ENCODE results near the gene CDK14. TPM values are rescaled to one million over a fixed set of nuclear protein-coding genes. Genes with fewer than 3 reads are reported as not detected.
A peak's percentile ranks its signal among the peaks of the same experiment; 100 is the strongest.

The CDK14 gene
- total RNA-seq, 1 donor: 41.0 TPM

- no peak for DNase-seq (ENCODE audit: low read depth)
Observed at GRCh38 chr7:91062713-91063112, 466.6 kb downstream of the CDK14 start.

DNA sequence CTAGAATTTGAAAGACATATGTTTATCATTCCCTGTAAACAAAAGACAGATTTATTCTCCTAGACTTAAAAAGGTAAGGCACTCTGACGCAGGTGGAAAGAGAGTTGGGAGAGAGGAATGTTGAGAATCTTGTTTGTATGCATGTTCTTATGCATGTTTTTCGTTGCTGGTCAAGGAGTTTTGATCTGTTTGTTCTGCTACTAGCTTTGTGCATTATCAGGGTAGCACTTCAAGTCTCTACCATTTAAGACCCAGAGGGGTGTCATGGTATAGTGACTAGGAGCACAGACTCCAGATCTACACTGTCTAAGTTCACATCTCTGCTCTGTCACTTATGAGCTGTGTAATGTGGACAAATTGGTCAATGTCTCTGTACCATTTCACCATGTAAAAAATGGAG lies 467.9 kb downstream of the CDK14 start:
- no peak for TF ChIP-seq CTCF (IDR thresholded peaks at IDR 0.05; ENCODE audit: insufficient read depth, low read depth, low read length)
- H3K4me3 ChIP-seq (ENCODE audit: low read depth, low read length): no peak overlapping the region
- DNase-seq (ENCODE audit: low read depth): no peak

More at GRCh38 chr7:91062713-91063112, 466.6 kb downstream of the CDK14 start:
- H3K4me3 ChIP-seq (ENCODE audit: low read depth, low read length): no peak overlapping the region
- no peak for TF ChIP-seq CTCF (IDR thresholded peaks at IDR 0.05; ENCODE audit: insufficient read depth, low read depth, low read length)

DNA sequence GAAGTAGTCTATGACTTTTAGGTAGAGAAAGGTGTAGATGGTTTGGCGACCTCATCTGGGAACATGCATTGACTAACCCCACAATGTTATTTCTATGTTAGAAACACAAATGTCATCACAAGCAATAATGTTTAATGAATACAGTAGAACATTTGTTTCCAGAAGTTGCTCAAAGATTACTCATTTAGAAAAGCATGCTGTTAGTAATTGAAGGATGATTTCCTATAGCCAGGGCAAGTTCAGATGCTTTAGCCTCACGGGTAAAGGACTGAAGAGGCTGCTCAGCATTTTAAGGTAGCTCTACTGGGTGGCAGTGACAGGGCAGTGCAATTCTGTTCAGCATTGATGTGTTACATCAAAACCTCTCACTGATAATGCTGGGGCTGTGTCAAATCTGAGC lies 468.8 kb downstream of the CDK14 start:
- H3K4me3 ChIP-seq (ENCODE audit: low read depth, low read length): no peak overlapping the region
- no peak for TF ChIP-seq CTCF (IDR thresholded peaks at IDR 0.05; ENCODE audit: insufficient read depth, low read depth, low read length)
- peak; percentile 18 for DNase-seq (ENCODE audit: low read depth)

DNA sequence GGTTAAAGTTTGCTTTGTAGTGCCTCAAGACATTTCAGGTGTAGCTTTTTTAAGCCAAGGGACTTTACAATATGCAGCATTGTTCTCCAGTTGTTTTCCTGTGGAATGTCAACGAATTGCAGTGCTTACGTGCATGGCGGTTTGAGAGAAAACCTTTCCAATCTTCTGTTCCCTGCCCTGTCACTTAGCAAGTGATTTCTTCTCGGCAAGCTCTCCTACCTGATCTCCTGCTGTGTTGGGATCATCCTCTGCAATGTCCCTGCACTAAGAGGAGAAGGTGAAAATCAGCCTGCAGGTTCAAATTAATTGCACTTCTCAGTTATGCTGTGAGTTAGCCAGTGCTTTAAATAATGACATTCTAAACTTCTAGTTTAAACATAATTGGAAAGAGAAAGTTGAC lies 470.5 kb downstream of the CDK14 start:
- no peak for TF ChIP-seq CTCF (IDR thresholded peaks at IDR 0.05; ENCODE audit: insufficient read depth, low read depth, low read length)
- no peak overlapping the region for H3K4me3 ChIP-seq (ENCODE audit: low read depth, low read length)
- no peak for DNase-seq (ENCODE audit: low read depth)

- TF ChIP-seq CTCF (IDR thresholded peaks at IDR 0.05; ENCODE audit: insufficient read depth, low read depth, low read length): no peak
- DNase-seq (ENCODE audit: low read depth): no peak
- no peak overlapping the region for H3K4me3 ChIP-seq (ENCODE audit: low read depth, low read length)
Observed at GRCh38 chr7:91067242-91067641, 471.1 kb downstream of the CDK14 start.

- DNase-seq (ENCODE audit: low read depth): no peak
- TF ChIP-seq CTCF (IDR thresholded peaks at IDR 0.05; ENCODE audit: insufficient read depth, low read depth, low read length): no peak
Observed at GRCh38 chr7:91068136-91068795, 472.1 kb downstream of the CDK14 start.

GRCh38 chr7:91069146-91069545 lies 473.0 kb downstream of the CDK14 start:
- DNase-seq (ENCODE audit: low read depth): no peak
- no peak for TF ChIP-seq CTCF (IDR thresholded peaks at IDR 0.05; ENCODE audit: insufficient read depth, low read depth, low read length)
- no peak overlapping the region for H3K4me3 ChIP-seq (ENCODE audit: low read depth, low read length)

More at GRCh38 chr7:91068136-91068795, 472.1 kb downstream of the CDK14 start:
- H3K4me3 ChIP-seq (ENCODE audit: low read depth, low read length): no peak overlapping the region
